K562 (cell line): ENCODE data around the gene MARK3. TPM values are rescaled to one million over a fixed set of nuclear protein-coding genes. Genes with fewer than 3 reads are reported as not detected.

ENCODE experiments used
- ATF2 ChIP-seq: sonication (generic); formaldehyde crosslinking; IDR thresholded peaks from 2 replicates; pipeline ENCODE4 v1.8.1; 2022; ENCODE audit warnings: missing genetic modification reagents
- CTBP1 ChIP-seq: fragments of 450-650 bp; IDR thresholded peaks from 2 replicates; pipeline ENCODE4 v1.6.1; 2016; ENCODE audit warnings: borderline replicate concordance
- ELF4 ChIP-seq: fragments of 450-650 bp; formaldehyde crosslinking; IDR thresholded peaks from 2 replicates; pipeline ENCODE4 v1.4.0; 2022; ENCODE audit warnings: missing genetic modification characterization
- HDAC6 ChIP-seq: IDR thresholded peaks from 2 replicates; pipeline ENCODE4 v1.6.1; 2012; ENCODE audit warnings: low read depth, mild to moderate bottlenecking, control low read depth, inconsistent platforms, low read length, moderate library complexity
- NCOR1 ChIP-seq: fragments of 450-650 bp; IDR thresholded peaks from 2 replicates; pipeline ENCODE4 v1.6.1; 2016; ENCODE audit warnings: mild to moderate bottlenecking, moderate library complexity
- NUFIP1 ChIP-seq: fragments of 450-650 bp; IDR thresholded peaks from 2 replicates; pipeline ENCODE4 v1.6.1; 2018; ENCODE audit not compliant: partially characterized antibody
- PKNOX1 ChIP-seq: fragments of 450-650 bp; IDR thresholded peaks from 2 replicates; pipeline ENCODE4 v1.6.1; 2016
- PTRF ChIP-seq: fragments of 450-650 bp; IDR thresholded peaks from 2 replicates; pipeline ENCODE4 v1.6.1; 2016; ENCODE audit warnings: mild to moderate bottlenecking, missing genetic modification characterization, missing compliant biosample characterization
- REST ChIP-seq, 2 experiments: fragments of 450-650 bp; formaldehyde crosslinking in 1 of 2; IDR thresholded peaks; 2 replicates each; pipeline versions ENCODE4 v1.4.0 to v1.6.1; 2014 to 2020; ENCODE audit warnings: mild to moderate bottlenecking in 2 of 2, borderline replicate concordance in 1 of 2, low read depth in 1 of 2
- SIN3B ChIP-seq: fragments of 450-650 bp; IDR thresholded peaks from 2 replicates; pipeline ENCODE4 v1.6.1; 2017; ENCODE audit warnings: low read depth, mild to moderate bottlenecking, moderate library complexity
- TRIM28 ChIP-seq: fragments of 450-650 bp; IDR thresholded peaks from 2 replicates; pipeline ENCODE4 v1.6.1; 2017
- ZBTB7A ChIP-seq: IDR thresholded peaks from 2 replicates; pipeline ENCODE4 v1.6.1; 2011; ENCODE audit warnings: low read depth, mild to moderate bottlenecking, low read length, moderate library complexity, borderline replicate concordance; ENCODE audit not compliant: control insufficient read depth
- ZNF140 ChIP-seq: fragments of 250-450 bp; sonication (Bioruptor Pico); IDR thresholded peaks from 2 replicates; pipeline ENCODE4 v1.8.0; 2021; ENCODE audit warnings: moderate library complexity, mild to moderate bottlenecking, inconsistent platforms
- ZNF175 ChIP-seq: fragments of 200-800 bp; sonication (Bioruptor generic); IDR thresholded peaks from 2 replicates; pipeline ENCODE4 v1.6.1; 2016; ENCODE audit warnings: low read depth, mild to moderate bottlenecking, missing genetic modification characterization, missing compliant biosample characterization
- ZNF436 ChIP-seq: fragments of 250-450, 450-650 bp; sonication (Bioruptor Pico); formaldehyde crosslinking; IDR thresholded peaks from 2 replicates; pipeline ENCODE4 v1.7.0; 2020; ENCODE audit warnings: mild to moderate bottlenecking
- ZNF655 ChIP-seq: fragments of 250-450 bp; sonication (Bioruptor Pico); IDR thresholded peaks from 2 replicates; pipeline ENCODE4 v1.5.0; 2021
- ZSCAN29 ChIP-seq: fragments of 450-650 bp; IDR thresholded peaks from 2 replicates; pipeline ENCODE4 v1.6.1; 2017
- polyA plus RNA-seq, 8 experiments: library from polyadenylated mRNA; depleted of rRNA in 4 of 8; stranded (reverse) in 5 of 8; unstranded in 3 of 8; fragments of >200 nt; fragmentation: Nextera tagmentation in 2 of 8; fragmentation: Illumina TruSeq in 1 of 8; extraction: Ambion mirVana in 2 of 8; extraction: Trizol in 1 of 8; gene quantifications; 2 replicates each; pipeline versions ENCODE4 v1.2.1 to v1.2.3, GENCODE V29; 2011 to 2014; ENCODE audit warnings: inconsistent platforms in 1 of 8, missing spikeins in 1 of 8
- total RNA-seq, 7 experiments: library from RNA; depleted of rRNA in 6 of 7; stranded (reverse); fragments of >200 nt in 6 of 7; fragmentation: Illumina TruSeq in 2 of 7; extraction: Trizol in 2 of 7; gene quantifications; 2 replicates each; pipeline versions ENCODE4 v1.2.1 to v1.2.3, GENCODE V29; 2011 to 2021; ENCODE audit warnings: low replicate concordance in 1 of 7

Gene MARK3
- total and polyA plus RNA-seq, 9 of the 15 experiments (the other 6 are each of a cell fraction or from before 2014, with no cell fraction given), result 10.1 to 68.7 (median 56.3) TPM

GRCh38 chr14:103519043-103519836 lies 134.0 kb downstream of the MARK3 start (continued):
- TF ChIP-seq ZNF436 (CRISPR knock-in tag) (no peak), ELF4 (0 out of 2 replicates have a peak, but pooled peaks have one; percentile 12), SIN3B (no peak), ATF2 (CRISPR knock-in tag) (no peak), ZNF175 (no peak), HDAC6 (no peak), PTRF (tag) (no peak), ZNF655 (CRISPR knock-in tag) (no peak), ZNF140 (CRISPR knock-in tag) (no peak), NCOR1 (no peak), PKNOX1 (no peak), TRIM28 (no peak), ZBTB7A (no peak), NUFIP1 (no peak), REST (IDR thresholded peaks at IDR 0.05; ENCODE audit: borderline replicate concordance) (no peak), REST (CRISPR knock-in tag; IDR thresholded peaks at IDR 0.05; ENCODE audit: low read depth) (no peak; the same call in 1 of the 2 replicates), CTBP1 (peak; percentile 47; the same call in 1 of the 2 replicates), ZSCAN29 (no peak)
